GM12874 (cell line): ENCODE results near the gene TPM3.

Source experiments
- TF ChIP-seq, protein P1 (sequence below): IDR thresholded peaks from 2 replicates; pipeline ENCODE4 v1.5.1; 2011; ENCODE audit warnings: low read depth, mild to moderate bottlenecking, control low read depth, low read length, moderate library complexity; ENCODE audit not compliant: insufficient read depth

The TPM3 gene

DNA sequence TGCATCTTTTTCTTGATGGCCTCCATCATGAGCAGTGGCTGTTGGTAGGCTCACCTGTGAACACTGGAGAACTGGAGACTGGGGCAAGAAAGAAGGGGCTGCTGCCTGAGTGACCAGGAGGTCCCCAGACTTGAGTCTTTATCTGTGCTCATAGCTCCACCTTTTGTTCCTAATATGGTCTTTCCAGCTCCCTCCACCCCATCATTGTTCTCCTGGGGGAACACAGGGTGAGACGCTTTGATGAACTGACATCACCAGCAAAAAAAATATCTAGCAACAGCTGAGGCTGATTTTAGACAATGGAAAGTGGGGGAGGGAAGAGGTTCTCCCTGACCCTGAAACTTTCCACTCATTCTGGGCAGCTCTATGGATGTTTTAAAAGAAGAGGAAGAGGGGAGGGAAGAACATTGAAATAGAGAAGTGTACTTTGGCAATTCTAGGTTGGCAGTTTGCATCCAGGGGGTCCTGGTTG, at the start of gene TPM3:
Gene TPM3, minus strand, starts transcription at position 111 of the 472 bp plus-strand sequence. Its CDS starts 82 bp downstream, at position 29.
- TF ChIP-seq, protein P1, sequence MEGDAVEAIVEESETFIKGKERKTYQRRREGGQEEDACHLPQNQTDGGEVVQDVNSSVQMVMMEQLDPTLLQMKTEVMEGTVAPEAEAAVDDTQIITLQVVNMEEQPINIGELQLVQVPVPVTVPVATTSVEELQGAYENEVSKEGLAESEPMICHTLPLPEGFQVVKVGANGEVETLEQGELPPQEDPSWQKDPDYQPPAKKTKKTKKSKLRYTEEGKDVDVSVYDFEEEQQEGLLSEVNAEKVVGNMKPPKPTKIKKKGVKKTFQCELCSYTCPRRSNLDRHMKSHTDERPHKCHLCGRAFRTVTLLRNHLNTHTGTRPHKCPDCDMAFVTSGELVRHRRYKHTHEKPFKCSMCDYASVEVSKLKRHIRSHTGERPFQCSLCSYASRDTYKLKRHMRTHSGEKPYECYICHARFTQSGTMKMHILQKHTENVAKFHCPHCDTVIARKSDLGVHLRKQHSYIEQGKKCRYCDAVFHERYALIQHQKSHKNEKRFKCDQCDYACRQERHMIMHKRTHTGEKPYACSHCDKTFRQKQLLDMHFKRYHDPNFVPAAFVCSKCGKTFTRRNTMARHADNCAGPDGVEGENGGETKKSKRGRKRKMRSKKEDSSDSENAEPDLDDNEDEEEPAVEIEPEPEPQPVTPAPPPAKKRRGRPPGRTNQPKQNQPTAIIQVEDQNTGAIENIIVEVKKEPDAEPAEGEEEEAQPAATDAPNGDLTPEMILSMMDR, result no peak

DNA sequence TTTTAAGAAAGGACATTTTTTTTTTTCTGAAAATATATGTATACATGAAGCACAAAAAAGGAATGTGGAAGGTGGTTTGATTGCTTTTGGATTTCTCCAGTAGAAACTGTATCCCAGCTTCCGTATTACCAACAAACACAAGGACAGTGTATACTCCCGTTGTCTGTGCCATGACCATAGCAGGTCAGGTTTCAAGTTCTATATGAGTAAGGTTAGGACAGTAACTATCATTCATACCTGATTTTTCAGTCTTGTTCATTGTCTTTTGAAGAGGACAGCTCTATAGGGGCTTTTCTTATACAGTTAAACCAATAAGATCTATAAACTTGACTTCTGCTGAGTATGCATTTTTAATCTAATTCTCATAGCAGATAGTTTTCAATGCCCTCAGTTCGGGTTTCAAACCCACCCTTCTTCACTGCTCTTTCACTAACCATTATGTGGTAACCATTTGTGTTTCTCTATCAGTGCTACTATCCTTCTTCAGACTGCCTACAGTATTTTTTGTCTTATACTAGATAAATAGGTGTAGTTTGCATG, 48.5 kb upstream of the TPM3 start:
- TF ChIP-seq, protein P1, result no peak

DNA sequence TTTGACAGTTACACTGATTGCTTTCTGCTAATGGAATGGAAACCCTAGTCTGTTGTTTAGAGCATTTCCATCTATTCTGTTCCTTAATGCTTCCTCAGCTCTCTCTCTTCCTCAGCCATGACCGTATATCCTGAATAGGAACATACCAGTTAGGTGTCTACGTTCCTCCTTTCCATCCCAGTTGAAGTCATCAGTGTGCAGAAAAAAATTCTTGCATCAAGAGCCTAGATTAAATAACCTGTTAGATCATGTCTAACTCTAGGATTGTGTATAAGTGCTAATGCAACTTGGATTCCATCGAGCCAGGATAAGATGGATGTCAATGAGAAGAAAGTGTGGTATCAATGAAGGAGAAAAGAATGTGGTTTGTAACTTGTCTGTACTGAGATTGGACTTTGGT, 47.6 kb upstream of the TPM3 start:
- TF ChIP-seq, protein P1, result no peak

DNA sequence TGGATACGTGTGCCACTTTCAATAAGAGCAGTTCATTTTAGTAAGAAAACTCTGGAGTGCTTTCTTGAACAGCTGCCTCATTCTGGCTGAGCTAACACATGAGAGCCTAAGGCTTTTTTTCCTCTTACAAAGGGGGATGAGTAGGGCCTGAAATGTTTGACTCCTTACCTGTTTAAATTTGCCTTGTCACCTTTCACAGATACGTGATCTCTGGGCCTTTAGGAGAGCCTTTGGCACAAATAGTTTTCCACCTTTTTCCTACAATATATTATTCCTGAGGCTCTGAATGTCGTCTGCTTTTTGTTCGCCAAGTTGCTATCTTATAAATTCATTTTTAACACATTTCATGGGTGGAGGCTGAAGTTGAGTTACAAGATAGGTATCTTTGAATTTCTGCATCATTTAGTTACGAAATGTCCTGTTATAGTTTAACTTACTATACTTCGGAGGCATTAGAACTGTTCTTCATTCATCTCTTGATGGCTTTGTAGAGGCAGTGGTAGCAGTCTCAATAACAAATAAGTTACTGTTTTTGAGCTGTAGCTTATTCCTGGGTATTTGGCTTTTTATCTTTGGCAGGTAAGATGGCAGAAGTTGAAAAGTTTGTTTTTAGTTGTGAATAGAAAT, 46.1 kb upstream of the TPM3 start:
- TF ChIP-seq, protein P1, result no peak

DNA sequence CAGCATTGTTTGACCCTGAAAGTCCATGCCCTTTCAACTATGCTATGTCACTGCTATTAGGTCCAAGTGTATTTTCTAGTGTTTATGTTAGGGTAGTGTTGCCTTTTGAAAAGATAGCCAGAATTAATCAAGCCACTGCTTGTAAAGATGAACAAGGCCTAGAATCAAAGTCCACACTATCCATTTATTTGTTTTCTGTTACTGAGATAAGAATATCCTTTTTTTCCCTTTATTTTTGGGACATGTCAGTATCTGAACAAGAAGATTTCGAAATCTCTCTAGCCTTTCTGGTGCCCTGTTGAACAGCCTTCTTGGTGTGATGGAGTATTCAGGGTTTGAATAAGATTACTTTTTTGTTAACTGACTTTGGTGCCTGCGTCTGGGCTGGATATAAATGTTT, 45.5 kb upstream of the TPM3 start:
- TF ChIP-seq, protein P1, result no peak

DNA sequence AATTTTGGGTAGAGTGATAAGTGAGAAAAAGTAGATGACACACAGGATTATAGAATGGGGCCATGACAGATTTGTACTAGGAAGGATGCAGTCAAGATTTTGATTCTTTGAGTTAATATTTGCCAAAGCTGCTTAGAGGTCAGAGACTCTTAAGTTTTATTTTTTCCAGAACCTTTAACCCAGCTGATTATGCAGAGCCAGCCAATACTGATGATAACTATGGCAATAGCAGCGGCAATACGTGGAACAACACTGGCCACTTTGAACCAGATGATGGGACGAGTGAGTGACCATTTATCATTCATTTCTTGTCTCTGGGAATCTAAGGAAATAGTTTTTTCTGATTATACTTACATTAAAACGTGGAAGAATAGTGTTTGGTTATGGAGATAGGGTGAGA, 45.0 kb upstream of the TPM3 start:
- TF ChIP-seq, protein P1, result no peak

DNA sequence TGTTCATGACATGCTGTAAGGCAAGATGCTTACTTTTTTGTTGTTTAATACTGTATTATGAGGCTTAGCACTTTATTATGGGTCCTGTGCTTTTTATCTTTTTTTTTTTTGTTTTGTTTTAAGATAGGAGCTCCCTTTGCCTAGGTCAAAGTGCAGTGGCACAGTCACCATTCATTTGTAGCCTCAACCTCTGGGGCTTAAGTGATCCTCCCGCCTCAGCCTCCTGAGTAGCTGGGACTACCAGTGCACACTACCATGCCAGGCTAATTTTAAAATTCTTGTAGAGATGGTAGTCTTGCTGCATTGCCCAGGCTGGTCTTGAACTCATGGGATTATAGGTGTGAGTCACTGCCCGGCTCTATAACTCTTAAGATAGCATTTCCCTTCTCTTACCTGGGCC, 33.5 kb upstream of the TPM3 start:
- TF ChIP-seq, protein P1, result no peak

DNA sequence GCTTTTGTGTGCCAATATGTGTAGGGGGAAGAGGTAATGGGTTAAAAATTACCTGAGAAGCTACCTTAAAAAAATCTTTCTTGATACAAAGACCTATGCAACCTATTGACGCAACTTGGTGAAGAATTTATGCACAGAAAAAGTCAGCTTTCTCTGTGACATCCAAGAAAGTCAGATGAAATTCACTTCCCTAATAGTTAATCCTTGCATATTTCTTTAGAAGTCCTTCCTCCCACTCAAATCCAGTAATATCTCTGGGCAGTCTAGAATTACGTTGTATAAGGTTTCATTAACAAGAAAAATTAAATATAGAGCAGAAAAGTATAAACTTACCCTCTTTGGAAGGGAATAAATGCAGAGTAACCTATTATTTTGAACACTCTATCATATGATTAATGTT, 31.7 kb upstream of the TPM3 start:
- TF ChIP-seq, protein P1, result no peak
